Left renal pelvis (tissue), 4 donors: Measurements from ENCODE around the gene BAD. TPM values are rescaled to one million over a fixed set of nuclear protein-coding genes. Genes with fewer than 3 reads are reported as not detected.
A peak's percentile ranks its signal among the peaks of the same experiment; 100 is the strongest.

ENCODE experiments used
- DNase-seq, 4 donors: peaks; one replicate each; pipeline ENCODE4 v3.0.0-alpha.2; 2013; ENCODE audit warnings: low read depth in 4 of 4, low spot score in 3 of 4
- polyA plus RNA-seq, 4 donors: library from polyadenylated mRNA; unstranded; fragments of 120-200 nt; gene quantifications; one replicate each; pipeline ENCODE4 v1.2.1, GENCODE V29; 2013; ENCODE audit not compliant: insufficient read length in 4 of 4

The BAD gene
- polyA plus RNA-seq, 4 donors, result 42.1 to 69.9 (median 48.3) TPM

- DNase-seq, result no peak
These were observed 2.3 kb downstream of the BAD start for GRCh38 chr11:64281957-64282770.

GRCh38 chr11:64278576-64279190 lies 5.8 kb downstream of the BAD start:
- DNase-seq, result no peak

GRCh38 chr11:64276653-64277431 lies 7.6 kb downstream of the BAD start:
- DNase-seq, result no peak

- DNase-seq, result no peak
These were observed 8.6 kb downstream of the BAD start for GRCh38 chr11:64275841-64276240.

- DNase-seq, result no peak
These were observed 9.2 kb downstream of the BAD start for GRCh38 chr11:64275031-64275800.

- DNase-seq, result peak; percentile 96 to 99 (median 98)
These were observed 14.8 kb downstream of the BAD start for GRCh38 chr11:64269540-64270220.

- no peak for DNase-seq
These were observed 15.4 kb downstream of the BAD start for GRCh38 chr11:64268893-64269539.

GRCh38 chr11:64268025-64268892 lies 16.2 kb downstream of the BAD start:
- no peak for DNase-seq

GRCh38 chr11:64267207-64267945 lies 17.1 kb downstream of the BAD start:
- no peak for DNase-seq

- DNase-seq, result no peak
These were observed 18.1 kb downstream of the BAD start for GRCh38 chr11:64266339-64266738.

GRCh38 chr11:64265176-64266160 lies 19.0 kb downstream of the BAD start:
- no peak for DNase-seq

GRCh38 chr11:64264371-64264852 lies 20.1 kb downstream of the BAD start:
- no peak for DNase-seq

GRCh38 chr11:64263947-64264317 lies 20.5 kb downstream of the BAD start:
- no peak for DNase-seq

GRCh38 chr11:64263021-64263946 lies 21.2 kb downstream of the BAD start:
- no peak for DNase-seq

- no peak for DNase-seq
These were observed 22.0 kb downstream of the BAD start for GRCh38 chr11:64262271-64263002.
